ENCODE data around the gene ABCB6.
A peak's percentile ranks its signal among the peaks of the same experiment; 100 is the strongest.

ABCB6 gene

GRCh38 chr2:219171231-219171651, 47.5 kb downstream of the ABCB6 start:
- peak; percentile 68; the same call in 1 of the 2 replicates for TF ChIP-seq CTCF (IDR thresholded peaks at IDR 0.05; ENCODE audit: borderline replicate concordance, insufficient read depth, low read depth, low read length)
- H3K4me3 ChIP-seq (ENCODE audit: low read depth, low read length), result no peak overlapping the region

GRCh38 chr2:219169930-219170654, 48.7 kb downstream of the ABCB6 start, which contains the start of gene SLC23A3:
Gene SLC23A3, minus strand, starts transcription at chr2:219170029. Its CDS starts 45 bp downstream, at chr2:219169984.
- no peak within 1 kb of the TSS for H3K4me3 ChIP-seq (ENCODE audit: low read depth, low read length)
- no peak for TF ChIP-seq CTCF (IDR thresholded peaks at IDR 0.05; ENCODE audit: borderline replicate concordance, insufficient read depth, low read depth, low read length)

- no peak for TF ChIP-seq CTCF (IDR thresholded peaks at IDR 0.05; ENCODE audit: borderline replicate concordance, insufficient read depth, low read depth, low read length)
- no peak overlapping the region for H3K4me3 ChIP-seq (ENCODE audit: low read depth, low read length)
Measured at GRCh38 chr2:219168932-219169331, 49.8 kb downstream of the ABCB6 start.

GRCh38 chr2:219168526-219168925, 50.2 kb downstream of the ABCB6 start:
- TF ChIP-seq CTCF (IDR thresholded peaks at IDR 0.05; ENCODE audit: borderline replicate concordance, insufficient read depth, low read depth, low read length), result no peak

GRCh38 chr2:219167997-219168396, 50.8 kb downstream of the ABCB6 start:
- H3K4me3 ChIP-seq (ENCODE audit: low read depth, low read length), result no peak overlapping the region
- TF ChIP-seq CTCF (IDR thresholded peaks at IDR 0.05; ENCODE audit: borderline replicate concordance, insufficient read depth, low read depth, low read length), result no peak

More at GRCh38 chr2:219168526-219168925, 50.2 kb downstream of the ABCB6 start:
- H3K4me3 ChIP-seq (ENCODE audit: low read depth, low read length), result no peak overlapping the region

- TF ChIP-seq CTCF (IDR thresholded peaks at IDR 0.05; ENCODE audit: borderline replicate concordance, insufficient read depth, low read depth, low read length), result no peak
- no peak overlapping the region for H3K4me3 ChIP-seq (ENCODE audit: low read depth, low read length)
Measured at GRCh38 chr2:219165058-219165911, 53.5 kb downstream of the ABCB6 start.
